ENCODE results near the gene CSH1.
"Not testable (repeated sequence)": the region's sequence is repeated elsewhere in the genome, so short reads cannot be mapped to it uniquely, and the experiment has no call there.

Gene CSH1

DNA sequence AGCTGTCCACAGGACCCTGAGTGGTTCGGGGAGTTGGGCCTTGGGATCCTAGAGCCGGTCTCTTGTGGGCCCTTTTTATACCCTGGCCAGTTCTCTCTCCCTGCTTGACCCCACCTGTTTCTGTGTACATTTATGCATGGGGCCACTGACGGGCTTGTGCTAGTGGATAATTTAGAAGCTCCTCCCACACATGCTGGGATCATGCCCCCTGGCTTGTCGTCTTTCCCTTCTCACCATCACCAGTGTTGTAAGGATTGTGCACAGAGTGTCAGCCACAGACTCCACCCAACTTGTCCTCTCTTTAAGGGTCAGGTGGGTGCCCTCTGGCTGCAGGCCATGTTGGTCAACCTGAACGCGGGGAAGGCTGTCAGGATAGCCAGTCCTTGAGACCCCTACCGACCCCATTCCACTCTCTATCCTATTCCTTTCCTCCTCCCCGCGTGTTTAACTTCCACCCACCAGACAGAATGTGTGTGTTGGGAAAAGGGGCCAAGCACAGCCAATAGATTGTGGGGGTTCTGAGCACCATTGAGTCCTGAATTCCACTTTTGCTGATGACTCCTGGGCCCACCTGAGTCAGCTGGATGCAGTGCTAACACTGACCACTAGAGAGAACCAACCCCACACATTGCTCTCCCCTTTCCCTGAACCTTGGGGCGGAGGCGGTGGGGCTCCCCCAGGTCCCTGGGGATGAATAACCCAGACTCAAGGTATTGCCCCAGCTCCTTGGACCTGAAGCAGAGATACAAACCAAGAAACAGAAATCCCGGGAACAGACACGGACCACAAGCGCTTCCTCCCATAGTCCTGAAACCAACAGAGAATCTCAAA lies at the start of gene CSH1:
Gene CSH1, minus strand, starts transcription at position 51 of the 831 bp plus-strand sequence. CDS start 63 bp downstream, outside the sequence.
- not testable (repeated sequence) for FAIRE-seq; DNase-seq (ENCODE audit: insufficient read length, low spot score)

- FAIRE-seq (peak; percentile 85), DNase-seq (ENCODE audit: insufficient read length, low spot score) (peak; percentile 72)
Observed at GRCh38 chr17:63945784-63946439, 49.5 kb upstream of the CSH1 start.

GRCh38 chr17:63944736-63945499 lies 48.5 kb upstream of the CSH1 start:
- DNase-seq (ENCODE audit: insufficient read length, low spot score) (no peak), FAIRE-seq (no peak)

DNA sequence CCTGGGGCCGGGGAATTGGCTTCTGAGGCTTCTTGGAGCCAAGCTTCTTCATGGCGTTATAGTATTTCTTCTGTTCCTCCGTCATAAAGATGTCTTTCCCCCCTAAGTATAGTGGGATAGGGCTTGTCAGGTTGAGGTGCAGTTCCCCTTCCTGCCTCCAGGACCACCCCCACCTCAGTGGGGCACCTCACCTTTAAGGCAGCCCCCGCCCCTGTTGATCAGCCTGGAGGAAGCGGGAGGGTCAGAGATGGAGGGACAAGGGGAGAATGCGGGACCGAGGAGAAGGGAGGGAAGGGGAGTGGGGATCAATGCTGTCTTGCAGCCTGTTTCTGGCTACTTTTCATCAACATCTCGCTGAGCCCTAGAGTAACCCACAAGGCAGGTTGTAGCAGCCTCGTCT lies 47.4 kb upstream of the CSH1 start:
- FAIRE-seq (no peak), DNase-seq (ENCODE audit: insufficient read length, low spot score) (no peak)

DNA sequence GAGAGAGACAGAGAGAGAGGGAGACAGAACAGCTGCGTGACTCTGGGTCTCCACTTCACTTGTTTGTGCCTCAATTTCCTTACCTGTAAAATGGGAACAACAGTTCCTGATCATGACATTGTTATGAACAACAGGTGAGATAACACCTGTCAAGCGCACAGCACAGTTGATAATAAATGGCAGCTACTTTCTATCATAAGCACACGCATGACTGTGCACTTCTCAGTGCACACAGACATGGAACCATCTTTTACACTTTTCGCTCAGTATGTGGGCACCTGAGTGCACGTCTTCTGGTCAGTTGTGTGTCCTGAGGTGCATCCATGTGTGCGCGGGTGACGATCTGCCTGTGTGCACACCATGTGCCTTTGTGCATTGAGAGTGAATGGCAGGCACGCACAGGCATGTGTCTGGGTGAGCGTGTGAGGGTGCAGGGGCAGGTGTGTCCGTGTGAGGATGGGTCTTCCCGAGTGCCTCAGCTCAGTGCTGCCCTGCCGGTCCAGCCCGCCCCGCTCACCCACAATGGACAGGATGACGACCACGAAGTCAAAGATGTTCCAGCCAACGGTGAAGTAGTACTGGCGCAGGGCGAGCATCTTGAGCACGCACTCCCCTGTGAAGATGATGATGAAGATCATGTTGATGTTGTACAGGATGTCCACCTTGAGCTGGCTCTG lies 46.1 kb upstream of the CSH1 start:
- FAIRE-seq: no peak
- no peak for DNase-seq (ENCODE audit: insufficient read length, low spot score)

- DNase-seq (ENCODE audit: insufficient read length, low spot score): no peak
- FAIRE-seq: no peak
Observed at GRCh38 chr17:63941751-63942150, 45.4 kb upstream of the CSH1 start.

GRCh38 chr17:63941162-63941561 lies 44.8 kb upstream of the CSH1 start:
- DNase-seq (ENCODE audit: insufficient read length, low spot score) (no peak), FAIRE-seq (no peak)

- FAIRE-seq (no peak), DNase-seq (ENCODE audit: insufficient read length, low spot score) (no peak)
Observed at GRCh38 chr17:63940584-63940983, 44.2 kb upstream of the CSH1 start.

GRCh38 chr17:63939884-63940283 lies 43.5 kb upstream of the CSH1 start:
- no peak for FAIRE-seq
- DNase-seq (ENCODE audit: insufficient read length, low spot score): no peak

GRCh38 chr17:63939401-63939800 lies 43.0 kb upstream of the CSH1 start:
- no peak for DNase-seq (ENCODE audit: insufficient read length, low spot score)
- no peak for FAIRE-seq

GRCh38 chr17:63937920-63938319 lies 41.5 kb upstream of the CSH1 start:
- FAIRE-seq (no peak), DNase-seq (ENCODE audit: insufficient read length, low spot score) (no peak)

DNA sequence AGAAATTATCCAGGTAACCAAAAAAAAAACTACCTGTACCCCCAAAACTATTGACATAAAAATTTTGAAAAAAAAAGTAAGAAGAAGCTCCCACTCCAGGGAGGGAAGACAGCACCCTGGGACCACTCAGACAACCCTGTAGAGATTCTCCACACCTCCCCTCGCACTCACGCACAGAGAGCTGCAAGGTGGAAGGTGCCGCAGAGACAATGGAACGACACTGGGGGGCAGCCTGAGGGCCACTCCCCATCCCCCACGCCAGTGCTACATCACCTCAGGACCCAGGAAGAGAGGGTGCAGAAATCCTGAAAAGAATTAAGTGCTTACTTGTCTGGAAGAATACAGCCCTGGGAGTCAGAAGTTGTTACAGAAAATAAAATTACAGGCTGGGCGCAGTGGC lies 40.9 kb upstream of the CSH1 start:
- FAIRE-seq (no peak), DNase-seq (ENCODE audit: insufficient read length, low spot score) (no peak)

- DNase-seq (ENCODE audit: insufficient read length, low spot score) (no peak), FAIRE-seq (no peak)
Observed at GRCh38 chr17:63934183-63935112, 38.1 kb upstream of the CSH1 start.

- DNase-seq (ENCODE audit: insufficient read length, low spot score) (no peak), FAIRE-seq (no peak)
Observed at GRCh38 chr17:63933598-63933997, 37.2 kb upstream of the CSH1 start.

DNA sequence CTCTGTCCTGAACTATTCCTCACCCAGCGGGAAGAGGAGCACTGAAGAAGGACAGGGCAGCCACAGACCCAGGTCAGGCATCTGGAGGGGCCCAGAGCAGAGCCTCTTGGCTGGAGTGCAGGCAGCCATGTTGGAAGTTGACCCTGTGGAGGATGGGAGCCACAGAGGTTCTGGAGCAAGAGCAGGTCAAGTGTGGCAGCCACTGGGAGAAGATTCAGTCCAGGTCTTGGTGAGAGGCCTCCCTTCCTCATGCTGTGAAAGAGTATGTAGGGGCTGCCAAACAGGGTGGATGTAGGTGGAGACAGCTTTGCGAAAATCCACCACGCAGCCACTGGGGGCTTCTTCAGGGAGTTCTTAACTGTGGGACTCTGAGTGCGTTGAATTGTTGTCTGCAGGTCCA lies 36.3 kb upstream of the CSH1 start:
- FAIRE-seq (peak; percentile 33), DNase-seq (ENCODE audit: insufficient read length, low spot score) (no peak)

- FAIRE-seq: peak; percentile 95
- peak; percentile 92 for DNase-seq (ENCODE audit: insufficient read length, low spot score)
Observed at GRCh38 chr17:63931981-63932561, 35.7 kb upstream of the CSH1 start, which contains the start of gene CD79B. Gene CD79B, minus strand, starts transcription at chr17:63932331. Its CDS starts 70 bp downstream, at chr17:63932261.

DNA sequence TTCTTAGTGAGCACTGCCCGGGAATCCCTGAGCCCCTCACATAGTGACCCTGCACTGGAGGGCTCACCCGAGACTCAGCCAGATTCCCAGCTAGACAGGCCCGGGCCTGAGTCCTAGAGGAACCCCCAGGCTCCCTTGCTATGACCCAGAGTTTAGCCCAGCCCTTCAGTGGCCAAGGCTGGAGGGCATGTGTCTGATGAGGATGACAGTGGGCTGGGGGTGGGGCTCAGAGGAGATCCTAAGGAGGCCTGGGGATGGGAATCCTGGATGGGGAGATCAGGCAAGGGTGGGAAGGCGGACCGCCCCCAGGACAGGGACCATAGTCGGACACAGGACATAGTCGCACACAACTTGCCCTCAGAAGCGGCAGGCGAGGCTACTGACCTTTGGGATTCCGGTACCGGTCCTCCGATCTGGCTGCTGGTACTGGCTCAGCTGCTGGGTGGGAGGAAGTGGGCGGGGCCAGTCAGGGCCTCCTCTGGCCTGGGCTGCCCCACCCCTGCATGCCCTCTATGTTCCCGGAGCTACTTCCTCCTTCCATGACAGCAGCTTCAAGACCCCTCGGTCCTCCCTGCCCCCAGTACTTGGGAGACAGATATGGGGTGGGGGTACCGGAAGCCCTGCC lies 34.7 kb upstream of the CSH1 start:
- FAIRE-seq (peak; percentile 96), DNase-seq (ENCODE audit: insufficient read length, low spot score) (peak; percentile 73)

DNA sequence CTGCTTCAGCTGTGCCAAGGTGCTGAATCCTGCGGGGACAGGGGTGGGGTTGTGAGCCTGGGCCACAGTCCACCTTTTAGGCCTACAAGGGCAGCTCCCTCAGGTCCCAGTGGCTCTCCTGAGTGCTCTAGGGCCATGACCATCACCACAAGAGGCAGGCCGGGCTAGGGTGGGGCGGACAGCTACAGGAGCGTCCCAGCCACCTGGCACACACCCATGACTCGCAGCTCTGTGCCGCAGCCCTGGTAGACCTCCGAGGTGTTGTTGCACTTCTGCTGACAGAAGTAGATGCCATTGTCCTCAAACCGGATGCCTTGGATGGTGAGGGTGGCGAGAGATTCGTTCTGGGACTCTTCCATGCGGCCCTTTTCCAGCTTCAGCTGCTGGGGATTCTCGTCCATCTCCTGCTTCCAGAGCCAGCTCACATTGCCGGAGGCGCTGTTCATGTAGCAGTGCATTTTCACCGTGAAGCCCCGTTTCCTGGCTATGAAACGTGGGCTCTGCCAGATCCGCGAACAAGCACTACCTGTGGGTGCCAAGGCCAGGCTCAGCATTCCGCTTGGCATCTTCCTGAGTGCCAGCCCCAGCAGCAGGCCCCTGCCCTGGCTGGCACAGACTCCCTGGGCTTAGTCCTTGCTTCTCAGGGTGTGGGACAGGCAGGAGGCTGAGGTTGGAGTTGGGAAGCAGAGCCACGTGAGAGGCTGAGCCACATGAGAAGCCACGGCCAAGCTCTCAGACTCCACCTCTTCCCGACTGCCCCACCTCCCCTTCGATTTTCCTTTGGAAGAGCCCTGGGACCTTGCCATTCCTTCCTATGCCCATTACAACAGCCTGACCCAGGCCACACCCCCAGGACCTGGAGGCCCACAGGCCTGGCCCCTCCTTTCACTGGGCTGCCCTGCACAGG lies 33.7 kb upstream of the CSH1 start:
- FAIRE-seq: no peak
- no peak for DNase-seq (ENCODE audit: insufficient read length, low spot score)
